Right ventricle myocardium superior (tissue), 1 donor: Measurements from ENCODE around the gene MKI67. TPM values are rescaled to one million over a fixed set of nuclear protein-coding genes. Genes with fewer than 3 reads are reported as not detected.
A peak's percentile ranks its signal among the peaks of the same experiment; 100 is the strongest.
"Not testable (repeated sequence)": the region's sequence is repeated elsewhere in the genome, so short reads cannot be mapped to it uniquely, and the experiment has no call there.

ENCODE experiments used
- ATAC-seq: fragments of 200-7000 bp; cut with Tn5 transposase; one replicate; pipeline ENCODE4 v1.9.1; 2020; ENCODE audit warnings: mild to moderate bottlenecking; ENCODE audit not compliant: poor library complexity
- DNase-seq: peaks from one replicate; pipeline ENCODE4 v3.0.0-alpha.2; 2020
- intact Hi-C: fragments of 100-400 bp; cut with DNase I; formaldehyde crosslinking; loops from one replicate; pipeline ENCODE4 v1.11.2; 2022
- total RNA-seq: library from RNA; stranded (reverse); fragmentation: NEBNext Ultra II Directional; extraction: Animal tissue kit (Norgen Biotek cat#: 25700); gene quantifications from one replicate; pipeline ENCODE4 v1.2.1, GENCODE V29; 2021
- donor health status: DM: no; HTN: yes; CAD: no; lungs with severe emphysema.

The MKI67 gene
- total RNA-seq, 1 donor from 2014 or later: 2.4 TPM

- peak; percentile 75 for DNase-seq
- peak; percentile 98 for ATAC-seq
- intact Hi-C loops: no loop called here
These were observed 23.8 kb upstream of the MKI67 start for GRCh38 chr10:128150045-128150493.

GRCh38 chr10:128149267-128150014 is 23.2 kb upstream of the MKI67 start:
- intact Hi-C loops: no loop called here
- ATAC-seq (no peak), DNase-seq (no peak)

GRCh38 chr10:128147669-128148068 is 21.4 kb upstream of the MKI67 start:
- DNase-seq: no peak
- no peak for ATAC-seq
- intact Hi-C loops: no loop called here

GRCh38 chr10:128147064-128147463 is 20.8 kb upstream of the MKI67 start:
- DNase-seq (no peak), ATAC-seq (no peak)
- intact Hi-C loops: no loop called here

GRCh38 chr10:128144547-128144946 is 18.3 kb upstream of the MKI67 start:
- ATAC-seq (no peak), DNase-seq (no peak)
- intact Hi-C loops: no loop called here

- ATAC-seq (no peak), DNase-seq (no peak)
- intact Hi-C loops: no loop called here
These were observed 17.3 kb upstream of the MKI67 start for GRCh38 chr10:128143531-128143930.

- DNase-seq (no peak), ATAC-seq (no peak)
- intact Hi-C loops: no loop called here
These were observed 14.2 kb upstream of the MKI67 start for GRCh38 chr10:128140425-128140824.

GRCh38 chr10:128138429-128138828 is 12.2 kb upstream of the MKI67 start:
- ATAC-seq, DNase-seq, intact Hi-C loops: not testable (repeated sequence)

- ATAC-seq (no peak), DNase-seq (no peak)
- intact Hi-C loops: no loop called here
These were observed 11.7 kb upstream of the MKI67 start for GRCh38 chr10:128137877-128138276.

GRCh38 chr10:128130051-128130450 is 3.8 kb upstream of the MKI67 start:
- no peak for DNase-seq
- no peak for ATAC-seq
- intact Hi-C loops: no loop called here

GRCh38 chr10:128128582-128128981 is 2.4 kb upstream of the MKI67 start:
- DNase-seq (no peak), ATAC-seq (no peak)
- intact Hi-C loops: no loop called here

GRCh38 chr10:128125416-128125943 is 743 bp downstream of the MKI67 start:
- intact Hi-C loops: no loop called here
- DNase-seq: peak; percentile 51
- ATAC-seq: no peak

GRCh38 chr10:128124813-128125403 is 1.3 kb downstream of the MKI67 start:
- DNase-seq: no peak
- intact Hi-C loops: no loop called here
- ATAC-seq: no peak

GRCh38 chr10:128123846-128124245 is 2.4 kb downstream of the MKI67 start:
- DNase-seq (no peak), ATAC-seq (no peak)
- intact Hi-C loops: no loop called here

GRCh38 chr10:128122931-128123330 is 3.3 kb downstream of the MKI67 start:
- intact Hi-C loops: no loop called here
- DNase-seq (no peak), ATAC-seq (no peak)

- intact Hi-C loops: no loop called here
- no peak for ATAC-seq
These were observed 4.3 kb downstream of the MKI67 start for GRCh38 chr10:128121750-128122412.

GRCh38 chr10:128116851-128117615 is 9.2 kb downstream of the MKI67 start:
- DNase-seq (no peak), ATAC-seq (no peak)
- intact Hi-C loops: no loop called here

More at GRCh38 chr10:128121750-128122412, 4.3 kb downstream of the MKI67 start:
- no peak for DNase-seq

GRCh38 chr10:128116187-128116586 is 10.0 kb downstream of the MKI67 start:
- no peak for ATAC-seq
- DNase-seq: no peak
- intact Hi-C loops: no loop called here

- no peak for ATAC-seq
- DNase-seq: no peak
- intact Hi-C loops: no loop called here
These were observed 10.9 kb downstream of the MKI67 start for GRCh38 chr10:128115356-128115755.
